HepG2 (cell line): ENCODE measurements around the gene FNDC3B. TPM values are rescaled to one million over a fixed set of nuclear protein-coding genes. Genes with fewer than 3 reads are reported as not detected.

ENCODE experiments used
- ATRX ChIP-seq: sonication (generic); formaldehyde crosslinking; IDR thresholded peaks from 2 replicates; pipeline ENCODE4 v1.4.0; 2020; ENCODE audit warnings: missing genetic modification reagents, borderline replicate concordance
- CEBPB ChIP-seq: IDR thresholded peaks from 2 replicates; pipeline ENCODE4 v1.6.1; 2011; ENCODE audit warnings: low read depth, low read length, improper control_type of control experiment, borderline replicate concordance
- DBP ChIP-seq: sonication (generic); formaldehyde crosslinking; IDR thresholded peaks from 2 replicates; pipeline ENCODE4 v1.4.0; 2020; ENCODE audit warnings: missing genetic modification reagents; ENCODE audit errors: not compliant biosample characterization
- EHMT2 ChIP-seq: fragments of 200-600 bp; sonication (generic); IDR thresholded peaks from 2 replicates; pipeline ENCODE4 v1.7.0; 2017; ENCODE audit warnings: antibody characterized with exemption, low read depth, low read length, borderline replicate concordance
- ELF3 ChIP-seq: IDR thresholded peaks from 2 replicates; pipeline ENCODE4 v1.6.1; 2016; ENCODE audit warnings: missing genetic modification reagents, missing compliant biosample characterization
- FOXM1 ChIP-seq: sonication (generic); formaldehyde crosslinking; IDR thresholded peaks from 2 replicates; pipeline ENCODE4 v1.5.0; 2020; ENCODE audit warnings: missing genetic modification reagents
- NFIC ChIP-seq: IDR thresholded peaks from 2 replicates; pipeline ENCODE4 v1.6.1; 2012; ENCODE audit warnings: mild to moderate bottlenecking, low read length, inconsistent platforms
- PAXIP1 ChIP-seq: sonication (generic); formaldehyde crosslinking; conservative IDR thresholded peaks from 2 replicates; pipeline ENCODE4 v1.4.0; 2020; ENCODE audit warnings: mild to moderate bottlenecking, missing genetic modification reagents, moderate library complexity
- PPARG ChIP-seq: conservative IDR thresholded peaks from 2 replicates; pipeline ENCODE4 v1.6.1; 2016; ENCODE audit warnings: missing biosample characterization, missing genetic modification reagents
- RBM22 ChIP-seq: fragments of 200-400 bp; formaldehyde crosslinking; optimal IDR thresholded peaks from 2 replicates; pipeline ENCODE3; 2017; ENCODE audit warnings: mild to moderate bottlenecking, low read length, moderate library complexity
- SETDB1 ChIP-seq: sonication (generic); formaldehyde crosslinking; IDR thresholded peaks from 2 replicates; pipeline ENCODE4 v1.5.1; 2020; ENCODE audit warnings: missing genetic modification reagents, mild to moderate bottlenecking, borderline replicate concordance
- SP5 ChIP-seq: IDR thresholded peaks from 2 replicates; pipeline ENCODE4 v1.6.1; 2016; ENCODE audit warnings: low read depth, borderline replicate concordance
- ZNF121 ChIP-seq: sonication (generic); formaldehyde crosslinking; IDR thresholded peaks from 2 replicates; pipeline ENCODE4 v1.5.0; 2020; ENCODE audit warnings: mild to moderate bottlenecking, missing genetic modification reagents
- ZNF326 ChIP-seq: sonication (generic); formaldehyde crosslinking; IDR thresholded peaks from 2 replicates; pipeline ENCODE4 v1.4.0; 2020; ENCODE audit warnings: missing genetic modification reagents, borderline replicate concordance
- ZNF343 ChIP-seq: sonication (generic); formaldehyde crosslinking; IDR thresholded peaks from 2 replicates; pipeline ENCODE4 v1.4.0; 2020; ENCODE audit warnings: mild to moderate bottlenecking, missing genetic modification reagents
- ZNF431 ChIP-seq: sonication (generic); formaldehyde crosslinking; IDR thresholded peaks from 2 replicates; pipeline ENCODE4 v1.9.0; 2022; ENCODE audit warnings: missing genetic modification reagents, low read depth, mild to moderate bottlenecking, borderline replicate concordance
- ZNF446 ChIP-seq: sonication (generic); formaldehyde crosslinking; IDR thresholded peaks from 2 replicates; pipeline ENCODE4 v1.5.0; 2020; ENCODE audit warnings: mild to moderate bottlenecking, missing genetic modification reagents
- ZNF510 ChIP-seq: sonication (generic); formaldehyde crosslinking; IDR thresholded peaks from 2 replicates; pipeline ENCODE4 v1.4.0; 2020; ENCODE audit warnings: low read depth, mild to moderate bottlenecking, missing genetic modification reagents
- ZNF619 ChIP-seq: sonication (generic); formaldehyde crosslinking; IDR thresholded peaks from 2 replicates; pipeline ENCODE4 v1.4.0; 2020; ENCODE audit warnings: mild to moderate bottlenecking, missing genetic modification reagents
- ZNF674 ChIP-seq: sonication (generic); formaldehyde crosslinking; IDR thresholded peaks from 2 replicates; pipeline ENCODE4 v1.5.0; 2020; ENCODE audit warnings: low read depth, mild to moderate bottlenecking, missing genetic modification reagents
- ZSCAN22 ChIP-seq: sonication (generic); formaldehyde crosslinking; IDR thresholded peaks from 2 replicates; pipeline ENCODE4 v1.4.0; 2020; ENCODE audit warnings: mild to moderate bottlenecking, missing genetic modification reagents
- polyA plus RNA-seq, 8 experiments: library from polyadenylated mRNA; depleted of rRNA in 3 of 8; stranded (reverse) in 7 of 8; unstranded in 1 of 8; fragments of >200 nt; fragmentation: Illumina TruSeq in 4 of 8; extraction: Trizol in 4 of 8; gene quantifications; 2 replicates each; pipeline versions ENCODE4 v1.2.1 to v1.2.3, GENCODE V29; 2011 to 2016; ENCODE audit warnings: low read depth in 4 of 8, missing spikeins in 1 of 8, mixed read lengths in 1 of 8; ENCODE audit not compliant: insufficient read depth in 1 of 8
- total RNA-seq, 5 experiments: library from RNA; depleted of rRNA; stranded (reverse); fragments of >200 nt; fragmentation: Illumina TruSeq; extraction: Trizol; gene quantifications; 2 replicates each; pipeline ENCODE4 v1.2.3, GENCODE V29; 2016; ENCODE audit warnings: low read depth in 1 of 5
- TF ChIP-seq, protein P1 (sequence below): sonication (generic); formaldehyde crosslinking; IDR thresholded peaks from 2 replicates; pipeline ENCODE4 v1.4.0; 2020; ENCODE audit warnings: mild to moderate bottlenecking, missing genetic modification reagents

The FNDC3B gene
- total and polyA plus RNA-seq, 2 of the 13 experiments (the other 11 are each of a cell fraction or from before 2014, with no cell fraction given) = 74.8 to 103 TPM

DNA sequence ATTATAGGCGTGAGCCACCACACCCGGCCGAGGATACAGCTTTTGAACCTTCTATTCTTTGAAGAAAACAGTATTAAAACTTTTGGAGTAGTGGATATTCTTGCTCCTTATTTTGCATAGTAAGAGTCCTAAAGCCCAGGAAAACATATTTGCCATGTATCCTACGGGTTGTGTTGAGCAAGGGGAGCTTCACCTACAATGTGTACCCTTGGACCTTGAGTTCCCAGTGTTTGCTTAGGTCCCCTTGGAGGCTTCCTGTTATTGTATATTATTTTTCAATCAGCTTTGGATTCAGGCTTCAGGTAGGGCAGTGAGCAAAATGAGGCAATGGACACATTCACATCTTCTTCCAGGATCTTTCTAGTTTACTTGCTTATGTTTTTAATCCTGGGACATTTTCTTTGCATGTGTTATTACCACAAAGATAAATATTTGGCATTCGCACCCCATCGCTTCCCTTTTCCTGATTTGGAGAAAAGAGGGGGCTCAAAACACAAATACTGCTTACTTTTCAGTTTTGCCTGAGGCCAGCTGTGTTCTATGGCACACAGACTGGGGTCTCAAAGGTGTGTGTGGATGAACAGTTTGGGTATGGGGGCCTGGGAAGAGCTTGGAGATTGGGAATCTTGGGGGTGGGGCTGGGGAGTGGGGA lies 88.7 kb downstream of the FNDC3B start (continued):
- TF ChIP-seq, protein P1, sequence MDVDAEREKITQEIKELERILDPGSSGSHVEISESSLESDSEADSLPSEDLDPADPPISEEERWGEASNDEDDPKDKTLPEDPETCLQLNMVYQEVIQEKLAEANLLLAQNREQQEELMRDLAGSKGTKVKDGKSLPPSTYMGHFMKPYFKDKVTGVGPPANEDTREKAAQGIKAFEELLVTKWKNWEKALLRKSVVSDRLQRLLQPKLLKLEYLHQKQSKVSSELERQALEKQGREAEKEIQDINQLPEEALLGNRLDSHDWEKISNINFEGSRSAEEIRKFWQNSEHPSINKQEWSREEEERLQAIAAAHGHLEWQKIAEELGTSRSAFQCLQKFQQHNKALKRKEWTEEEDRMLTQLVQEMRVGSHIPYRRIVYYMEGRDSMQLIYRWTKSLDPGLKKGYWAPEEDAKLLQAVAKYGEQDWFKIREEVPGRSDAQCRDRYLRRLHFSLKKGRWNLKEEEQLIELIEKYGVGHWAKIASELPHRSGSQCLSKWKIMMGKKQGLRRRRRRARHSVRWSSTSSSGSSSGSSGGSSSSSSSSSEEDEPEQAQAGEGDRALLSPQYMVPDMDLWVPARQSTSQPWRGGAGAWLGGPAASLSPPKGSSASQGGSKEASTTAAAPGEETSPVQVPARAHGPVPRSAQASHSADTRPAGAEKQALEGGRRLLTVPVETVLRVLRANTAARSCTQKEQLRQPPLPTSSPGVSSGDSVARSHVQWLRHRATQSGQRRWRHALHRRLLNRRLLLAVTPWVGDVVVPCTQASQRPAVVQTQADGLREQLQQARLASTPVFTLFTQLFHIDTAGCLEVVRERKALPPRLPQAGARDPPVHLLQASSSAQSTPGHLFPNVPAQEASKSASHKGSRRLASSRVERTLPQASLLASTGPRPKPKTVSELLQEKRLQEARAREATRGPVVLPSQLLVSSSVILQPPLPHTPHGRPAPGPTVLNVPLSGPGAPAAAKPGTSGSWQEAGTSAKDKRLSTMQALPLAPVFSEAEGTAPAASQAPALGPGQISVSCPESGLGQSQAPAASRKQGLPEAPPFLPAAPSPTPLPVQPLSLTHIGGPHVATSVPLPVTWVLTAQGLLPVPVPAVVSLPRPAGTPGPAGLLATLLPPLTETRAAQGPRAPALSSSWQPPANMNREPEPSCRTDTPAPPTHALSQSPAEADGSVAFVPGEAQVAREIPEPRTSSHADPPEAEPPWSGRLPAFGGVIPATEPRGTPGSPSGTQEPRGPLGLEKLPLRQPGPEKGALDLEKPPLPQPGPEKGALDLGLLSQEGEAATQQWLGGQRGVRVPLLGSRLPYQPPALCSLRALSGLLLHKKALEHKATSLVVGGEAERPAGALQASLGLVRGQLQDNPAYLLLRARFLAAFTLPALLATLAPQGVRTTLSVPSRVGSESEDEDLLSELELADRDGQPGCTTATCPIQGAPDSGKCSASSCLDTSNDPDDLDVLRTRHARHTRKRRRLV (CRISPR knock-in tag) = no peak
- no peak for TF ChIP-seq ZNF326 (CRISPR knock-in tag)
- no peak for TF ChIP-seq ZNF510 (CRISPR knock-in tag)
- 0 out of 2 replicates have a peak, but pooled peaks have one; percentile 51 for TF ChIP-seq ZNF343 (CRISPR knock-in tag)
- peak; percentile 98 for TF ChIP-seq RBM22
- peak; percentile 51; the same call in 1 of the 2 replicates for TF ChIP-seq PPARG (CRISPR knock-in tag)
- TF ChIP-seq FOXM1 (CRISPR knock-in tag) = no peak
- TF ChIP-seq ATRX = no peak
- TF ChIP-seq DBP (CRISPR knock-in tag) = no peak
- TF ChIP-seq PAXIP1 = peak; percentile 87
- TF ChIP-seq ZNF674 (CRISPR knock-in tag) = no peak
- no peak for TF ChIP-seq EHMT2
- TF ChIP-seq ELF3 (CRISPR knock-in tag) = peak; percentile 55
- no peak for TF ChIP-seq ZNF431 (CRISPR knock-in tag)
- peak; percentile 78; the same call in 1 of the 2 replicates for TF ChIP-seq CEBPB
- TF ChIP-seq ZNF446 (CRISPR knock-in tag) = no peak
- TF ChIP-seq ZNF619 (CRISPR knock-in tag) = no peak
- no peak for TF ChIP-seq SETDB1 (CRISPR knock-in tag)
- peak; percentile 25; the same call in 1 of the 2 replicates for TF ChIP-seq NFIC
- peak; percentile 28; the same call in 1 of the 2 replicates for TF ChIP-seq SP5 (CRISPR knock-in tag)
- TF ChIP-seq ZNF121 = no peak
- TF ChIP-seq ZSCAN22 (CRISPR knock-in tag) = no peak
